Prostate gland (tissue), 2 donors: ENCODE results near the gene SCAI.

Experiments used
- CTCF ChIP-seq, 4 experiments: fragments of 200-600 bp in 2 of 4; fragments of 450-650 bp in 2 of 4; sonication (generic) in 2 of 4; IDR thresholded peaks; 1 replicate in 3 of 4; 2 replicates in 1 of 4; pipeline ENCODE4 v1.5.1; 2016 to 2019; ENCODE audit warnings: antibody characterized with exemption in 4 of 4, mild to moderate bottlenecking in 2 of 4, moderate library complexity in 2 of 4
- POLR2A ChIP-seq: fragments of 450-650 bp; IDR thresholded peaks from one replicate; pipeline ENCODE4 v1.6.1; 2016; ENCODE audit warnings: antibody characterized with exemption, mild to moderate bottlenecking
- POLR2AphosphoS5 ChIP-seq: sonication (generic); formaldehyde crosslinking; IDR thresholded peaks from one replicate; pipeline ENCODE4 v1.6.1; 2017; ENCODE audit warnings: antibody characterized with exemption

GRCh38 chr9:125038166-125038565, 105.2 kb downstream of the SCAI start:
- TF ChIP-seq POLR2A (no peak), POLR2AphosphoS5 (no peak), CTCF (IDR thresholded peaks at IDR 0.05) (no peak)
